Mesodermal cell (in vitro differentiated cells): ENCODE results near the gene ZNF69.
"Not testable (repeated sequence)": the region's sequence is repeated elsewhere in the genome, so short reads cannot be mapped to it uniquely, and the experiment has no call there.

Experiments used
- H3K27ac ChIP-seq: 2 replicates; pipeline ENCODE4 v1.7.0; 2013; ENCODE audit warnings: mild to moderate bottlenecking, low read depth, low read length, moderate library complexity; ENCODE audit not compliant: severe bottlenecking
- H3K36me3 ChIP-seq: 2 replicates; pipeline ENCODE4 v1.7.1; 2013; ENCODE audit warnings: mild to moderate bottlenecking, low read length, moderate library complexity; ENCODE audit not compliant: control insufficient read depth, insufficient read depth
- H3K4me1 ChIP-seq: one replicate; pipeline ENCODE4 v1.7.1; 2013; ENCODE audit warnings: mild to moderate bottlenecking, low read length; ENCODE audit not compliant: insufficient read depth, control insufficient read depth, poor library complexity, severe bottlenecking
- H3K4me3 ChIP-seq: 2 replicates; pipeline ENCODE4 v1.7.0; 2013; ENCODE audit warnings: low read length, control low read depth, mild to moderate bottlenecking; ENCODE audit not compliant: insufficient read depth, poor library complexity, severe bottlenecking; ENCODE audit errors: extremely low read depth
- H3K9me3 ChIP-seq: 2 replicates; pipeline ENCODE4 v1.7.1; 2013; ENCODE audit warnings: mild to moderate bottlenecking, low read length, moderate library complexity; ENCODE audit not compliant: control insufficient read depth
- WGBS, 2 experiments: methylation state at CpG; one replicate each; pipeline ENCODE4 v1.1.5; 2013; ENCODE audit warnings: missing lambda C conversion rate in 2 of 2; ENCODE audit not compliant: insufficient coverage in 2 of 2; 5-methylcytosine and 5-hydroxymethylcytosine counted together

ZNF69 gene

GRCh38 chr19:11894851-11895250 is 7.3 kb downstream of the ZNF69 start:
- Histone ChIP-seq H3K36me3 (peaks cover 67% of the 10 kb centered on the region), H3K4me1 (no peaks in the 10 kb centered on the region), H3K27ac (no peak overlapping the region), H3K9me3 (peaks cover 36% of the 10 kb centered on the region), H3K4me3 (no peak overlapping the region)
- WGBS, 2 experiments, result 96 to 100% methylated on average over 2 to 6 of the region's 6 CpGs

- 100% methylated on average over 1 of the region's 3 CpGs for WGBS, 2 experiments
Measured at GRCh38 chr19:11902228-11902627, 14.6 kb downstream of the ZNF69 start.

GRCh38 chr19:11905928-11906327 is 18.3 kb downstream of the ZNF69 start:
- Histone ChIP-seq H3K27ac (no peak overlapping the region), H3K4me3 (no peak overlapping the region), H3K36me3 (peaks cover 55% of the 10 kb centered on the region), H3K9me3 (peaks cover 50% of the 10 kb centered on the region), H3K4me1 (no peaks in the 10 kb centered on the region)
- WGBS, 2 experiments, result 80 to 90% methylated on average over 2 of the region's 3 CpGs

More at GRCh38 chr19:11902228-11902627, 14.6 kb downstream of the ZNF69 start:
- Histone ChIP-seq H3K27ac (no peak overlapping the region), H3K9me3 (peaks cover 60% of the 10 kb centered on the region), H3K36me3 (peaks cover 72% of the 10 kb centered on the region), H3K4me1 (no peaks in the 10 kb centered on the region), H3K4me3 (no peak overlapping the region)

GRCh38 chr19:11911937-11912336 is 24.4 kb downstream of the ZNF69 start:
- H3K4me1 ChIP-seq, H3K4me3 ChIP-seq, H3K27ac ChIP-seq: not testable (repeated sequence)
- WGBS, 2 experiments, result no CpG with 5 or more reads among the region's 1 CpG
- Histone ChIP-seq H3K36me3 (peaks cover 12% of the 10 kb centered on the region), H3K9me3 (peaks cover 29% of the 10 kb centered on the region)

- not testable (repeated sequence) for H3K27ac ChIP-seq, H3K4me3 ChIP-seq, H3K4me1 ChIP-seq
- Histone ChIP-seq H3K9me3 (peaks cover 33% of the 10 kb centered on the region), H3K36me3 (peaks cover 12% of the 10 kb centered on the region)
- 94 to 100% methylated on average over 2 of the region's 4 CpGs for WGBS, 2 experiments
Measured at GRCh38 chr19:11914417-11915051, 27.0 kb downstream of the ZNF69 start.

- 100% methylated on average over 2 of the region's 6 CpGs for WGBS, 2 experiments
- H3K4me1 ChIP-seq, result peaks cover 6% of the 10 kb centered on the region
Measured at GRCh38 chr19:11921852-11922495, 34.4 kb downstream of the ZNF69 start.

GRCh38 chr19:11924886-11925650 is 37.5 kb downstream of the ZNF69 start, which contains the start of gene ZNF700:
Gene ZNF700, plus strand, starts transcription at chr19:11925107. Its CDS starts 104 bp downstream, at chr19:11925211.
- Histone ChIP-seq H3K4me3 (peak within 1 kb of the TSS; percentile 75), H3K27ac (peak within 1 kb of the TSS; percentile 84), H3K4me1 (peaks cover 6% of the 10 kb centered on the region), H3K36me3 (peaks cover 20% of the 10 kb centered on the region), H3K9me3 (peaks cover 7% of the 10 kb centered on the region)
- 0 to 1% methylated on average over 41 to 46 of the region's 53 CpGs for WGBS, 2 experiments

More at GRCh38 chr19:11921852-11922495, 34.4 kb downstream of the ZNF69 start:
- Histone ChIP-seq H3K4me3 (no peak overlapping the region), H3K9me3 (peaks cover 4% of the 10 kb centered on the region), H3K27ac (no peak overlapping the region), H3K36me3 (no peaks in the 10 kb centered on the region)

- Histone ChIP-seq H3K4me3 (peak overlapping the region; percentile 75), H3K27ac (peak overlapping the region; percentile 84), H3K36me3 (peaks cover 22% of the 10 kb centered on the region)
- H3K4me1 ChIP-seq, H3K9me3 ChIP-seq: not testable (repeated sequence)
- 12 to 17% methylated on average over 5 to 7 of the region's 10 CpGs for WGBS, 2 experiments
Measured at GRCh38 chr19:11925651-11926187, 38.1 kb downstream of the ZNF69 start.

- Histone ChIP-seq H3K4me1 (peaks cover 6% of the 10 kb centered on the region), H3K27ac (no peak overlapping the region), H3K36me3 (peaks cover 22% of the 10 kb centered on the region), H3K4me3 (no peak overlapping the region), H3K9me3 (peaks cover 7% of the 10 kb centered on the region)
- WGBS, 2 experiments, result 100% methylated on average over 1 to 2 of the region's 3 CpGs
Measured at GRCh38 chr19:11927227-11927626, 39.6 kb downstream of the ZNF69 start.

GRCh38 chr19:11931051-11931450 is 43.5 kb downstream of the ZNF69 start:
- Histone ChIP-seq H3K27ac (no peak overlapping the region), H3K4me3 (no peak overlapping the region), H3K36me3 (peaks cover 38% of the 10 kb centered on the region), H3K4me1 (no peaks in the 10 kb centered on the region), H3K9me3 (peaks cover 17% of the 10 kb centered on the region)
- WGBS, 2 experiments, result 94% methylated on average over 2 to 3 of the region's 3 CpGs
